HG03025 (cell line): Measurements from ENCODE around the gene PCDHB16.
"Not testable (repeated sequence)": the region's sequence is repeated elsewhere in the genome, so short reads cannot be mapped to it uniquely, and the experiment has no call there.

Source experiments
- ATAC-seq: cut with Tn5 transposase; IDR thresholded peaks from one replicate; pipeline ENCODE4 v1.9.1; 2021; ENCODE audit warnings: mild to moderate bottlenecking, moderate library complexity; ENCODE audit not compliant: unreplicated experiment, low FRiP score

The PCDHB16 gene

DNA sequence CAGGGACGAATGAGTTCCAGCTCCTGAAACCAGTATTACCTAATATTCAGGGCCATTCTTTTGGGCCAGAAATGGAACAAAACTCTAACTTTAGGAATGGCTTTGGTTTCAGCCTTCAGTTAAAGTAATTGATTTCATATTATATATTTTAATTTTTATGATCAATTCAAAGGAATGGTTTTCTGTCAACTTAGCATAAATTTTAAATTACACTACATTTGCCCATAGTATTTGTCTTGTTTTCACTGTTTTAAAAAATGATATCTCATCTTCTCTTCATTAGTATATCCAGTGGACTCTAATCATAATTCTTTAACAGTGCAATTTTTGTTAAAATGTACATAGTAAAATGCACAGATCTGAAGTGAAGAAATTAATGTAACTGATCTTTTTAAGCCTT lies 1.9 kb upstream of the PCDHB16 start:
- no peak for ATAC-seq

DNA sequence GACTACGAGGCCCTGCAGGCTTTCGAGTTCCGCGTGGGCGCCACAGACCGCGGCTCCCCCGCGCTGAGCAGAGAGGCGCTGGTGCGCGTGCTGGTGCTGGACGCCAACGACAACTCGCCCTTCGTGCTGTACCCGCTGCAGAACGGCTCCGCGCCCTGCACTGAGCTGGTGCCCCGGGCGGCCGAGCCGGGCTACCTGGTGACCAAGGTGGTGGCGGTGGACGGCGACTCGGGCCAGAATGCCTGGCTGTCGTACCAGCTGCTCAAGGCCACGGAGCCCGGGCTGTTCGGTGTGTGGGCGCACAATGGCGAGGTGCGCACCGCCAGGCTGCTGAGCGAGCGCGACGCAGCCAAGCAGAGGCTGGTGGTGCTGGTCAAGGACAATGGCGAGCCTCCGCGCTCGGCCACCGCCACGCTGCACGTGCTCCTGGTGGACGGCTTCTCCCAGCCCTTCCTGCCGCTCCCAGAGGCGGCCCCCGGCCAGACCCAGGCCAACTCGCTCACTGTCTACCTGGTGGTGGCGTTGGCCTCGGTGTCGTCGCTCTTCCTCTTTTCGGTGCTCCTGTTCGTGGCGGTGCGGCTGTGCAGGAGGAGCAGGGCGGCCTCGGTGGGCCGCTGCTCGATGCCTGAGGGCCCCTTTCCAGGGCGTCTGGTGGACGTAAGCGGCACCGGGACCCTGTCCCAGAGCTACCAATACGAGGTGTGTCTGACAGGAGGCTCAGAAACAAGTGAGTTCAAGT lies 2.1 kb downstream of the PCDHB16 start:
- ATAC-seq = not testable (repeated sequence)

GRCh38 chr5:141186897-141187512 lies 4.8 kb downstream of the PCDHB16 start, which contains the start of gene PCDHB9:
Gene PCDHB9 (plus strand): TSS chr5:141187161. CDS start chr5:141187319, 158 bp downstream.
- no peak for ATAC-seq

DNA sequence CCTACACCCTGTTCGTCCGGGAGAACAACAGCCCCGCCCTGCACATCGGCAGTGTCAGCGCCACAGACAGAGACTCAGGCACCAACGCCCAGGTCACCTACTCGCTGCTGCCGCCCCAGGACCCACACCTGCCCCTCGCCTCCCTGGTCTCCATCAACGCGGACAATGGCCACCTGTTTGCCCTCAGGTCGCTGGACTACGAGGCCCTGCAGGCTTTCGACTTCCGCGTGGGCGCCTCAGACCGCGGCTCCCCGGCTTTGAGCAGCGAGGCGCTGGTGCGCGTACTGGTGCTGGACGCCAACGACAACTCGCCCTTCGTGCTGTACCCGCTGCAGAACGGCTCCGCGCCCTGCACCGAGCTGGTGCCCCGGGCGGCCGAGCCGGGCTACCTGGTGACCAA lies 6.5 kb downstream of the PCDHB16 start:
- ATAC-seq = not testable (repeated sequence)

GRCh38 chr5:141189131-141189530 lies 6.9 kb downstream of the PCDHB16 start:
- ATAC-seq = not testable (repeated sequence)

DNA sequence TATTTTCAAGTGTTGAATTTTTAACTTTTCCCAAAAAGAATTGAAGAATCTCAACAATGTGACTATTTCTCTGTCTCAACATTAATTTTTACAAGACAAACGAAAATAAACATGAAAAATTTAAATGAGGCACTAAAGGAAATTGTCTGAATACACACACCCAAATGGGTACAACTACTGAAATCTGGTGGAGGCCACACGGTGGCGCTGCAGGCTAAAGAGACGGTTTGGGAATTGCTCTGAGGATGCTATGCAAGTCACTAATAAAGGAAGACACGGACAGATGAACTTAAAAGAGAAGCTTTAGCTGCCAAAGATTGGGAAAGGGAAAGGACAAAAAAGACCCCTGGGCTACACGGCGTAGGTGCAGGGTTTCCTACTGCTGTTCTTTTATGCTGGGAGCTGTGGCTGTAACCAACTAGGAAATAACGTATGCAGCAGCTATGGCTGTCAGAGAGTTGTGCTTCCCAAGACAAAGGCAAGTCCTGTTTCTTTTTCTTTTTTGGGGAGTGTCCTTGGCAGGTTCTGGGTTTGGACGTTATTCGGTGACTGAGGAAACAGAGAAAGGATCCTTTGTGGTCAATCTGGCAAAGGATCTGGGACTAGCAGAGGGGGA lies 10.0 kb downstream of the PCDHB16 start, which contains the start of gene PCDHB10:
PCDHB10 (plus strand) TSS at position 244 of the 616 bp plus-strand sequence; CDS start at position 444, 200 bp downstream.
- no peak for ATAC-seq

GRCh38 chr5:141194332-141194731 lies 12.1 kb downstream of the PCDHB16 start:
- not testable (repeated sequence) for ATAC-seq

- ATAC-seq = no peak
Measured at GRCh38 chr5:141196363-141196762, 14.2 kb downstream of the PCDHB16 start.

DNA sequence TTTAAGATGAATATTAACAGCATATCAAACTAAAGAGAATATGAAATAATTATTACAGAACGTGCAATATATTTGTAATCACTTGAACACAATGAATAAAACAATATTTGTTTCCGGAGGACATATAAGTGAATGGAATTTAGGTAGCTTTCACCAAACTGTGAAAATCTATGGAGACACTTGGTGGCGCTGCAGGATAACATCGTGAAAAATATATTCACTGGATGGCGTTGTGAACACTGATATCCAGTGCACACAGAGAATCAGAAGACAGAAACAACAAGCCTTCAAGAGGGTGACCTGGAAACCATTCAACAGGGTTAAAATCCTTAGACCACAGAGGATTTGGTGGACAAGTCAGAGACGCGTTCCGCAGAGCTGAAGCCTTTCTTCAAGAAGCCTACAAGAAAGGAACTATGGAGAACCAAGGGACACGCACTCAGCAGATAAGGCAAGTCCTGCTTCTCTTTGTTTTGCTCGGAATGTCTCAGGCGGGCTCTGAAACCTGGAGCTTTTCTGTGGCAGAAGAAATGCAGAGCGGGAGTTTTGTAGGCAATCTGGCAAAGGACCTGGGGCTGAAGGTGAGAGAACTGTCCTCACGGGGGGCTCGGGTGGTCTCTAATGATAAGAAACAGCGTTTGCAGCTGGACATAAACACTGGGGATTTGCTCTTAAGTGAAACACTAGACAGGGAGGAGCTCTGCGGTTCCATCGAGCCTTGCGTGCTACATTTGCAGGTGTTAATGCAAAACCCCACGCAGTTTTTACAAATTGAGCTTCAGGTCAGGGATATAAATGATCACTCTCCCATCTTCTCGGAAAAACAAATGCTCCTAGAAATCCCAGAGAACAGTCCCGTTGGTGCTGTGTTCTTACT lies 17.4 kb downstream of the PCDHB16 start, which contains the start of gene PCDHB11:
PCDHB11 (plus strand) TSS at position 269 of the 877 bp plus-strand sequence; CDS start at position 417, 148 bp downstream.
- no peak for ATAC-seq

- ATAC-seq = not testable (repeated sequence)
Measured at GRCh38 chr5:141201126-141201525, 18.9 kb downstream of the PCDHB16 start.

DNA sequence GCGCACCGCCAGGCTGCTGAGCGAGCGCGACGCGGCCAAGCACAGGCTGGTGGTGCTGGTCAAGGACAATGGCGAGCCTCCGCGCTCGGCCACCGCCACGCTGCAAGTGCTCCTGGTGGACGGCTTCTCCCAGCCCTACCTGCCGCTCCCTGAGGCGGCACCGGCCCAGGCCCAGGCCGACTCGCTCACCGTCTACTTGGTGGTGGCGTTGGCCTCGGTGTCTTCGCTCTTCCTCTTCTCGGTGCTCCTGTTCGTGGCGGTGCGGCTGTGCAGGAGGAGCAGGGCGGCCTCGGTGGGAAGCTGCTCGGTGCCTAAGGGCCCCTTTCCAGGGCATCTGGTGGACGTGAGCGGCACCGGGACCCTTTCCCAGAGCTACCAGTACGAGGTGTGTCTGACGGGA lies 19.5 kb downstream of the PCDHB16 start:
- not testable (repeated sequence) for ATAC-seq

GRCh38 chr5:141208478-141208877 lies 26.3 kb downstream of the PCDHB16 start, which contains the start of gene PCDHB12:
Gene PCDHB12 (plus strand): TSS chr5:141208719. CDS start chr5:141208908, 189 bp downstream.
- ATAC-seq = no peak

- ATAC-seq = not testable (repeated sequence)
Measured at GRCh38 chr5:141210281-141210680, 28.1 kb downstream of the PCDHB16 start.

DNA sequence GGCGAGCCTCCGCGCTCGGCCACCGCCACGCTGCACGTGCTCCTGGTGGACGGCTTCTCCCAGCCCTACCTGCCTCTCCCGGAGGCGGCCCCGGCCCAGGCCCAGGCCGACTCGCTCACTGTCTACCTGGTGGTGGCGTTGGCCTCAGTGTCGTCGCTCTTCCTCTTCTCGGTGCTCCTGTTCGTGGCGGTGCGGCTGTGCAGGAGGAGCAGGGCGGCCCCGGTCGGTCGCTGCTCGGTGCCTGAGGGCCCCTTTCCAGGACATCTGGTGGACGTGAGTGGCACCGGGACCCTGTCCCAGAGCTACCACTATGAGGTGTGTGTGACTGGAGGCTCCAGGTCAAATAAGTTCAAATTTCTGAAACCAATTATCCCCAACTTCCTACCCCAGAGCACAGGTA lies 28.7 kb downstream of the PCDHB16 start:
- not testable (repeated sequence) for ATAC-seq

GRCh38 chr5:141213656-141214339 lies 31.6 kb downstream of the PCDHB16 start, which contains the start of gene PCDHB13:
Gene PCDHB13 (plus strand): TSS chr5:141213919. CDS start chr5:141214124, 205 bp downstream.
- not testable (repeated sequence) for ATAC-seq

DNA sequence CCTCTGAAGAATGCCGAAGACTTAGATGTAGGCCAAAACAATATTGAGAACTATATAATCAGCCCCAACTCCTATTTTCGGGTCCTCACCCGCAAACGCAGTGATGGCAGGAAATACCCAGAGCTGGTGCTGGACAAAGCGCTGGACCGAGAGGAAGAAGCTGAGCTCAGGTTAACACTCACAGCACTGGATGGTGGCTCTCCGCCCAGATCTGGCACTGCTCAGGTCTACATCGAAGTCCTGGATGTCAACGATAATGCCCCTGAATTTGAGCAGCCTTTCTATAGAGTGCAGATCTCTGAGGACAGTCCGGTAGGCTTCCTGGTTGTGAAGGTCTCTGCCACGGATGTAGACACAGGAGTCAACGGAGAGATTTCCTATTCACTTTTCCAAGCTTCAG lies 32.4 kb downstream of the PCDHB16 start:
- not testable (repeated sequence) for ATAC-seq

DNA sequence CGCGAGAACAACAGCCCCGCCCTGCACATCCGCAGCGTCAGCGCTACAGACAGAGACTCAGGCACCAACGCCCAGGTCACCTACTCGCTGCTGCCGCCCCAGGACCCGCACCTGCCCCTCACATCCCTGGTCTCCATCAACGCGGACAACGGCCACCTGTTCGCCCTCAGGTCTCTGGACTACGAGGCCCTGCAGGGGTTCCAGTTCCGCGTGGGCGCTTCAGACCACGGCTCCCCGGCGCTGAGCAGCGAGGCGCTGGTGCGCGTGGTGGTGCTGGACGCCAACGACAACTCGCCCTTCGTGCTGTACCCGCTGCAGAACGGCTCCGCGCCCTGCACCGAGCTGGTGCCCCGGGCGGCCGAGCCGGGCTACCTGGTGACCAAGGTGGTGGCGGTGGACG lies 33.3 kb downstream of the PCDHB16 start:
- ATAC-seq = not testable (repeated sequence)

GRCh38 chr5:141216035-141216434 lies 33.8 kb downstream of the PCDHB16 start:
- ATAC-seq = not testable (repeated sequence)

- no peak for ATAC-seq
Measured at GRCh38 chr5:141223112-141223783, 41.1 kb downstream of the PCDHB16 start, which contains the start of gene PCDHB14. Gene PCDHB14 (plus strand): TSS chr5:141223343. CDS start chr5:141223506, 163 bp downstream.
